SH-SY5Y (cell line): ENCODE measurements around the gene NDUFAF3.

ENCODE experiments used
- GATA2 ChIP-seq: IDR thresholded peaks from 2 replicates; pipeline ENCODE4 v1.6.1; 2011; ENCODE audit warnings: mild to moderate bottlenecking, low read depth, low read length
- GATA3 ChIP-seq: IDR thresholded peaks from 2 replicates; pipeline ENCODE4 v1.6.1; 2011; ENCODE audit warnings: low read depth, mild to moderate bottlenecking, low read length, moderate library complexity

DNA sequence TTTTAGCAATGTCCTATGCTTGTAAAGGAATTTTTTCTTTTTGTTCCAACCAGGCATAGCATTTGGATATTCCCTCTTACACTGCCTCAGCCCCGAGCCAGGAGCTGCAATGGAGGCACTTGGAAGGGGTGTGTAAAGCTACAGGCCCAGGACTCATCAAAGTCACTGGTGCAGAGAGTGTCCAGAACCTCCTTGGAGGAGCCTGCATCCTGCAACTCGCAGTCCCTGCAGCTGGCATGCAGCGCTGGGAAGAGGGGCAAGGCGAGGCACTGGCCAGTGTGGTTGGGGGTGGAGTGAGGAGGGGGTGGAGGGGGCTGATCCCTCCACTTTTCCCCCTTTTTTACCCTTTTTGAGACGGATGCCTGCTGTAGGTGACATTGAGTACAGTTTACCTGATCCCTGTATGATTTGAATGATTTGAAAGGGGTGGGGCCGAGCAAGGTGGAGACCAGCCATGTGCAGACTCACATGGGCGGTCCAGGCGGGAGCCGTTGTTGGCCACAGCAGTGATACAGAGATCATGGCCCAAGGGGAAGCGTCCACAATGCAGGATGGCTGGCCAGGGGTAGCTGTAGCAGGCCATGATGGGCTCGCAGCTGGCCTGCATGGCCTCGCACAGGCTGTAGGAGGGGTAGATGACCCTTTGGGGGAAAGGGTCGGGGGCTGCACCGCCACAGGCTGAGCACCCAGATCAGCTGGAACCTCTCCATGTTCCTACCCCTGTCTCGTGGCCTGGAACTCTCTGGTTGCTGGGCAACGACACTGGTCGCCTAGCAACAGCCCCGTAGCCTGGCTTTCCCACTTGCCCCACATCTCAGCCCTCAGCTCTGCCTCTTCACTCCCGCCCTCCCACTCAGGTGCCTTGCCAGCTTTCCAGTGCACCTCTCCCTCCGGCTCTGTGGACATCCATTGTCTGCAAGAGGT, 23.9 kb upstream of the NDUFAF3 start:
- no peak for TF ChIP-seq GATA3
- no peak for TF ChIP-seq GATA2
